Thymus (tissue), 11 donors: ENCODE data around the gene CSMD2. TPM values are rescaled to one million over a fixed set of nuclear protein-coding genes. Genes with fewer than 3 reads are reported as not detected.

ENCODE experiments used
- DNase-seq, 9 donors: peaks; one replicate each; pipeline ENCODE4 v3.0.0-alpha.2; 2013; ENCODE audit warnings: low spot score in 9 of 9, low read depth in 6 of 9, missing footprints in 1 of 9
- H3K27ac ChIP-seq, 2 donors: one replicate each; pipeline ENCODE4 v1.5.1; 2013; ENCODE audit warnings: control low read depth in 1 of 2, low read depth in 1 of 2, low read length in 1 of 2, mild to moderate bottlenecking in 1 of 2, moderate library complexity in 1 of 2
- H3K27me3 ChIP-seq, 2 donors: one replicate each; pipeline ENCODE4 v1.5.1; 2013; ENCODE audit warnings: low read length in 1 of 2; ENCODE audit not compliant: control insufficient read depth in 2 of 2, insufficient read depth in 1 of 2
- H3K36me3 ChIP-seq, 2 donors: one replicate each; pipeline ENCODE4 v1.5.1; 2013; ENCODE audit warnings: low read length in 1 of 2, mild to moderate bottlenecking in 1 of 2, moderate library complexity in 1 of 2; ENCODE audit not compliant: control insufficient read depth in 2 of 2, insufficient read depth in 2 of 2
- H3K4me1 ChIP-seq, 2 donors: one replicate each; pipeline ENCODE4 v1.5.1; 2013; ENCODE audit warnings: low read length in 2 of 2; ENCODE audit not compliant: control insufficient read depth in 2 of 2, insufficient read depth in 2 of 2
- H3K4me3 ChIP-seq, 2 donors: one replicate each; pipeline ENCODE4 v1.5.1; 2013; ENCODE audit warnings: low read length in 2 of 2, control low read depth in 1 of 2, mild to moderate bottlenecking in 1 of 2
- H3K9me3 ChIP-seq, 2 donors: one replicate each; pipeline ENCODE4 v1.5.1; 2013; ENCODE audit warnings: low read length in 1 of 2, mild to moderate bottlenecking in 1 of 2; ENCODE audit not compliant: control insufficient read depth in 2 of 2, insufficient read depth in 1 of 2
- WGBS: extraction: QIAGEN DNeasy Blood & Tissue Kit; methylation state at CpG from one replicate; pipeline ENCODE4 v1.1.7; 2013; 5-methylcytosine and 5-hydroxymethylcytosine counted together
- polyA plus RNA-seq: library from polyadenylated mRNA; stranded (reverse); fragments of 200-250 nt; gene quantifications from one replicate; pipeline ENCODE4 v1.2.3, GENCODE V29; 2013
- total RNA-seq: library from RNA; stranded (reverse); fragments of 120-200 nt; gene quantifications from one replicate; pipeline ENCODE4 v1.2.4, GENCODE V29; 2013
- donor health status: healthy.

The CSMD2 gene
- total and polyA plus RNA-seq, 2 donors = 0.14 TPM

GRCh38 chr1:33706634-33707255 lies 458.3 kb downstream of the CSMD2 start:
- H3K27me3 ChIP-seq = no peaks in the 10 kb centered on the region
- H3K4me3 ChIP-seq = no peak overlapping the region
- DNase-seq = no peak
- no peaks in the 10 kb centered on the region for H3K9me3 ChIP-seq
- WGBS = 89% methylated on average over 12 of the region's 12 CpGs
- no peaks in the 10 kb centered on the region for H3K36me3 ChIP-seq
- no peak overlapping the region for H3K27ac ChIP-seq
- H3K4me1 ChIP-seq = no peaks in the 10 kb centered on the region

DNA sequence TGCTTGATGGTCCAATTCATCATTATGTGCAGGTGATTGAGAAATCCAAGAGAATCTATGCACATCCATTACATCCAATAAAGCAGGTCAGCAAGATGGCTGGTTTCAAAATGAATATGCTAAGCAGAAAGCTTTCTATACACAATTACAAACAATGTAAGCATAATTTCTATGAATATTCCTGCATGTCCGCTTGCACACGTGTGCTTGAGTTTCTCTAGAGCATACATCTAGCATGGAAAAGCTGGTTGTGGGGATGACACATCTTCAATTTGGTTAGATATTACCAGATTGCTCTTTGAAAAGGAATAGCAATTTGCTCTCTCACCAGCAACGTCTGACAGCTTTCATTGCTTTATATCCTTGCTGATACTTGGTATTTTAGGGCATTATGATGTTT lies 461.6 kb downstream of the CSMD2 start:
- H3K36me3 ChIP-seq = no peaks in the 10 kb centered on the region
- H3K27ac ChIP-seq = no peak overlapping the region
- no peaks in the 10 kb centered on the region for H3K9me3 ChIP-seq
- no peaks in the 10 kb centered on the region for H3K4me1 ChIP-seq
- no peaks in the 10 kb centered on the region for H3K27me3 ChIP-seq
- DNase-seq = no peak
- no peak overlapping the region for H3K4me3 ChIP-seq
- 87% methylated on average over 3 of the region's 3 CpGs for WGBS

DNA sequence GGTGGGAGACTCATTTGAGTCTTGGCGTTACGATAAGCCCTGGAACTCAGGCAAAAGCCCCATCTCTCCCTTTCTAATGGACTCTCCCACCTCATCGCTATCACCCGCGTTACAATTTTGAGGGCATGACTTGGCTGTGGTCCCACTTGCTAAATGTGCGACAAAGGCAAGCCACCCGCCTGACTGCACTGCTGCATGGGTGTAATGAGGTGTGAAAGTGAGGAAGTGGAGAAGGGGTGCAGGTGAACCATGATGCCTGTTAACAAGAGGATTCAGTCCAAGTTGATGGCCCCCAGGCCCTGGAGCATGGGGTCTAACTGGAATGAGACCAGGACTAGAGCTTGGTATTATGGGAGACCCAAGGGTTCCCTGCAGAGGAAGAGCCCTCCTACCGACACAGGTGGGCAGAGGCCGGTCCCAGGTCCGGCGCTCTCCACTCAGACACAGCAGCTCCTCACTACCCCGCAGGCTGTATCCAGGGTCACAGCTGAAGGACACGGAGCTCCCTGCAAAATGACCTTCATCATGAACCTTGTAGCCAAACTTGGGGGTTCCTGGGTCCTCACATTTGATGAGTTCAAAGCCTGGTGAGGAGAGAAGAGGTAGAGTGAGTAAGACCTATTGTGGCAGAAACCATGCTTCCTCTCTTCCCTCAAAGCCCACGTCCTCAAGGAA lies 466.5 kb downstream of the CSMD2 start:
- no peaks in the 10 kb centered on the region for H3K4me1 ChIP-seq

DNA sequence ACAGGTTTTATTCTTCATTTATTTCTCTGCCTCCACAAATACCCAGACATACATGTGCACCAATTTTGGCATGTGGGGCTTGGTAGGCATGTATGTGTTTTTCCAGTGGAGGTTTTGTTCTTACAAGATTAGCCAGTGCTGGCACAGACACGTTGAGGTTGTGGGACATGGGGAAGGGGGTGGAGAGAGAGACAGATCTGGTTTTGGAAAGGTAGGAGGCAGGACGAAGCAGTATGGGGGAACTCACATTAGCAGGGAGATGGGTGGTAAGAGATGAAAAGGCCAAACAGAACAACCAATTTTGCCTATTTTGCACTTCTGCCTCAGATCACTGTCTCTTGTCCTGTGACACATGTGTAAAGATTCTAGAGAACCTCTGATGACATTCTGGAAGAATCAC lies 467.2 kb downstream of the CSMD2 start:
- Histone ChIP-seq H3K27me3 (no peaks in the 10 kb centered on the region), H3K9me3 (no peaks in the 10 kb centered on the region)
- 79% methylated on average over 2 of the region's 2 CpGs for WGBS

More for the DNA sequence above, 466.5 kb downstream of the CSMD2 start:
- no peak for DNase-seq
- H3K27ac ChIP-seq = no peak overlapping the region
- H3K36me3 ChIP-seq = no peaks in the 10 kb centered on the region
- H3K9me3 ChIP-seq = no peaks in the 10 kb centered on the region
- WGBS = 89% methylated on average over 14 of the region's 14 CpGs
- H3K4me3 ChIP-seq = no peak overlapping the region
- H3K27me3 ChIP-seq = no peaks in the 10 kb centered on the region

GRCh38 chr1:33696962-33697361 lies 468.1 kb downstream of the CSMD2 start:
- Histone ChIP-seq H3K4me3 (no peak overlapping the region), H3K27ac (no peak overlapping the region), H3K27me3 (no peaks in the 10 kb centered on the region), H3K4me1 (no peaks in the 10 kb centered on the region), H3K36me3 (no peaks in the 10 kb centered on the region), H3K9me3 (no peaks in the 10 kb centered on the region)
- WGBS = 89% methylated on average over 2 of the region's 2 CpGs
- no peak for DNase-seq

More for the DNA sequence above, 467.2 kb downstream of the CSMD2 start:
- no peak for DNase-seq
- Histone ChIP-seq H3K4me3 (no peak overlapping the region), H3K4me1 (no peaks in the 10 kb centered on the region), H3K27ac (no peak overlapping the region), H3K36me3 (no peaks in the 10 kb centered on the region)

DNA sequence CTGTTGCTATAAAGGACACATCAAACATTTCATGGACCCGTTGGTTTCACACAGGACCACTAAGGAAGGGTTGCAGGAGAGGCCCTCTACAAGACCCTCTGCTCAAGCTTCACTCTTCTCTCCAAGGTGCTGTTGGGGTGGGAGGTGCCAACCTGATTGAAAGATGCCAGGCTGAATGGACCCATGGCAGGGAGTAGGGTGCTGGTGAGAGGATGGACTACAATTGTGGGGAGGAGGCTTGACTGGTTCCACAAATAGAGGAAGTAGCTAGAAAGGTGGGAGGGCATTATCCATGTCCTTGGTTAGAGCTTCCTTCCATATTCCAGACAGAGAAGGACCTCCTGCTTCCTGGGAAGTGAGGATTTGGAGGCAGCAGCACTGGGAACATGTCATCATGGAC lies 468.7 kb downstream of the CSMD2 start:
- 91% methylated on average over 1 of the region's 1 CpG for WGBS
- Histone ChIP-seq H3K27me3 (no peaks in the 10 kb centered on the region), H3K4me1 (no peaks in the 10 kb centered on the region), H3K36me3 (no peaks in the 10 kb centered on the region), H3K27ac (no peak overlapping the region), H3K9me3 (no peaks in the 10 kb centered on the region), H3K4me3 (no peak overlapping the region)
- DNase-seq = no peak

DNA sequence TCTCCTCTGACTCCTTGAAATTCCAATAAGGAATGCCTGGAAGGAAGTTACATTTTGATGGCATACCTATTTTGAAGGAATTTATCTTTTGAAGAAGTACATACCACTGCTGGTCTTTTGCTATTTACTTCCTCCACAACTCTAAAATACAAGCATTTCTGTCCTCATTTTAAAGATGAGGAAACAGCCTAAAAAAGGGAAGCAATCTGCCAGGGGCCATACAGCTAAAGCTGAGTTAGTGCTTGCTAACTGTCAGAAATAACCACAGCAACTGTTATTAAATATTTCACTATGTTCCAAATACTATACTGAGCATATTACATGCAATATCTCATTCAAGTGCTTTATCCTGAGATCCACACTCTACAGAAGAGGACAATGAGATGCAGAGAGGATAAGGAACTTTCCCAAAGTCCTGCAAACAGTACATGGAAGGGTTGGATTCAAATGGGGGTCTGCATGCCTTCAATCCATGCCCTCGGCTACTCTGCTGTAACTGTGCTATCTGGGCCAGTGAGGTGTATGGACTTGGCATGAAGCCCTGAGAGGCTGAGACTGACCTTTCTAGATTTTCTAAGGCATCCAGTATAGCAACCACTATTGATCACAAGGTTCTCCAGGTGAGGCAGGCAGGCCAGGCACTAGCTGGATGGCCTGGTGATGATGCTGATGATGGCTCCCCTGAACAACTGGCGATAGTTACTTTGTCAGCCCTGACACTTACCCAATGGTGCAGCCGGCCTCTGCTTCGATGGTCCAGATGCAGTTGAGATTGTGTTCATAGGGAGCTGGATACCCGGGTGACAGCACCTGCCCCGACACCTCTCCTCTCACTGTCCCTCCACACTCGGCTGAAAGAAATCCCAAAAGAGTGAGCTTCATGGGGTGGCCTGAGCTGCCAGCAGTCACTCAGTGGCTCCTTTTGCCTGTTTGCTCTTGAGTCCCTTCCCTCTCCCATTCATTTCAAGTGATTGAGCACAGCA lies 472.5 kb downstream of the CSMD2 start:
- Histone ChIP-seq H3K9me3 (no peaks in the 10 kb centered on the region), H3K27me3 (no peaks in the 10 kb centered on the region), H3K4me3 (no peak overlapping the region), H3K27ac (no peak overlapping the region), H3K4me1 (no peaks in the 10 kb centered on the region), H3K36me3 (no peaks in the 10 kb centered on the region)
- DNase-seq = no peak
- WGBS = 97% methylated on average over 7 of the region's 7 CpGs

GRCh38 chr1:33687000-33687399 lies 478.0 kb downstream of the CSMD2 start:
- no peak for DNase-seq
- Histone ChIP-seq H3K9me3 (no peaks in the 10 kb centered on the region), H3K27me3 (no peaks in the 10 kb centered on the region), H3K27ac (no peak overlapping the region), H3K36me3 (no peaks in the 10 kb centered on the region), H3K4me1 (no peaks in the 10 kb centered on the region), H3K4me3 (no peak overlapping the region)
- 100% methylated on average over 1 of the region's 1 CpG for WGBS

DNA sequence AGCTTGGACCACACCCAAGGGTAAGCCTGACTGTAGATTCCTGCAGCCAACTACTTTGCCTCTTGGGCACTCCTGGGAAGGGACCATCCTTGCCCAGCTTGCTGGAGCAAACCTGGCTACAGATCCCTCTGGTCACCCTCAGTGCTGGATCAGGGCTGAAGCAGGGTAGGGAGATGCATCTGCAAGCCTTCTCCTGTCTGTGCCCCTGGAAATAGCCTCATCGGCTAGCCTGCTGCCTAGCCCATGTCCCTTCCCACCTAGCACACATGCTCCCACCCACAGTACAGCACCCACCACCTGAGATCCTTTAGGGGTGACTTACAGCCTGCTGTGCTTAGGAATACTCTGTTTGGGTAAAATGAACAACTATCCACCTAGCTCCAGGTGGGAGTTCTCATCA lies 478.5 kb downstream of the CSMD2 start:
- no peak overlapping the region for H3K4me3 ChIP-seq
- no peaks in the 10 kb centered on the region for H3K36me3 ChIP-seq
- no peaks in the 10 kb centered on the region for H3K4me1 ChIP-seq
- H3K9me3 ChIP-seq = no peaks in the 10 kb centered on the region
- 97% methylated on average over 1 of the region's 1 CpG for WGBS
- no peaks in the 10 kb centered on the region for H3K27me3 ChIP-seq
- no peak for DNase-seq
- H3K27ac ChIP-seq = no peak overlapping the region
